ENCODE data around the gene TSEN54. TPM values are rescaled to one million over a fixed set of nuclear protein-coding genes. Genes with fewer than 3 reads are reported as not detected.

The TSEN54 gene
- total and polyA plus RNA-seq, 9 donors: 11.3 to 35.0 (median 18.8) TPM

- Histone ChIP-seq H3K27ac (no peak overlapping the region), H3K27me3 (no peaks in the 10 kb centered on the region), H3K4me3 (no peak overlapping the region), H3K36me3 (no peaks in the 10 kb centered on the region), H3K4me1 (ENCODE audit: insufficient read depth) (no peaks in the 10 kb centered on the region), H3K9me3 (no peaks in the 10 kb centered on the region)
- intact Hi-C loops (cut with DNase I): no loop called here
- 86 to 89% (median 86%) methylated on average over 4 of the region's 4 CpGs for WGBS, 3 donors
- TF ChIP-seq EP300 (IDR thresholded peaks at IDR 0.05) (no peak), CTCF (IDR thresholded peaks at IDR 0.05) (no peak), POLR2A (IDR thresholded peaks at IDR 0.05) (no peak)
- no peak for DNase-seq
Measured at GRCh38 chr17:75550139-75550465, 33.8 kb downstream of the TSEN54 start.

GRCh38 chr17:75551266-75551665, 34.9 kb downstream of the TSEN54 start:
- no peak for DNase-seq

DNA sequence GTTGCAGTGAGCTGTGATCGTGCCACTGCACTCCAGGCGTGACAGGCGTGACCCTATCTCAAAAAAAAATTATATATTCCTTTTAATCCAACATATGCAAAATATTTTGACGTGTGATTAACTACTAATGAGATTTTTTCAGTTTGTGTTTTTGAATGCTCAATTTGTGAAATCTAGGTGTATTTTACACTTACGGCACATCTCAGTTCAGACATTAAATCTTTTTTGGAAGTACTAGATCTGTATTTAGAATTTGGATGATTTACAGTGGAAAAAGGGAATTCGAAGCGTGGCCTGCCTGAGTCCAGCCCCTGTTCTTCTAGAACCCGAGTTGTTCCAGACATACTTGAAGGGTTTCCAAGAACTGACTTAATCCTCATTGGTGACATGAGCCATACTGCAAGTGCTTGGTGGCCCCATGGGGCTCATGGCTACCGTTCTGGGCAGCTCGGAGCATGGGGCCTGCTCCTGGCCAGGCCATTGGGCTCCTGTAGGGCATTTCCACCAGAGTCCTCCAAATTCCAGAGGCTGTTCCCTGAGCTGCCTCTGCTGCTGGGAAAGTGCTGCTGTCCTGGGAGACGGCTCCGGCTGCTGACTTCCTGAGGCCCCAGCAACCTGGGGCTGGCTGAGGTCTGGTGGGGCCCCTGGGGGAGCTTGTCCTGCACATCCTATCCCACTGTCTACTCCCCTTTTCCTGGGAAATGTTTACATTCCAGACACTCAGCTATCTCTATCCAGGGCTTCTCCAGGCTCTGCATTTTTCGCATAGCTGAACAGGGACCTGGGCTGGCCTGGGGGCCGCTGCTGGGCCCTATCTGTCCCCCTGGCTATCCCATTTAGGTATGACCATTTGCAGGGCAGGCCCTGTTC, 36.3 kb downstream of the TSEN54 start:
- DNase-seq: peak in 2 of 5 donors; percentile 37 to 54
- WGBS, 3 donors: 48 to 50% (median 49%) methylated on average over 14 of the region's 14 CpGs
- Histone ChIP-seq H3K9me3 (no peaks in the 10 kb centered on the region), H3K27me3 (no peaks in the 10 kb centered on the region), H3K36me3 (no peaks in the 10 kb centered on the region), H3K27ac (peak overlapping the region in 1 of 2 donors; percentile 4), H3K4me1 (ENCODE audit: insufficient read depth) (peaks cover 10% of the 10 kb centered on the region), H3K4me3 (no peak overlapping the region)
- intact Hi-C loops (cut with DNase I): no loop called here
- TF ChIP-seq POLR2A (IDR thresholded peaks at IDR 0.05) (no peak), EP300 (IDR thresholded peaks at IDR 0.05) (no peak), CTCF (IDR thresholded peaks at IDR 0.05) (no peak)

More at GRCh38 chr17:75551266-75551665, 34.9 kb downstream of the TSEN54 start:
- no peak for TF ChIP-seq POLR2A (IDR thresholded peaks at IDR 0.05)
- no peak for TF ChIP-seq CTCF (IDR thresholded peaks at IDR 0.05)
- no peak for TF ChIP-seq EP300 (IDR thresholded peaks at IDR 0.05)
- Histone ChIP-seq H3K27ac (no peak overlapping the region), H3K9me3 (no peaks in the 10 kb centered on the region), H3K4me3 (no peak overlapping the region), H3K4me1 (ENCODE audit: insufficient read depth) (no peaks in the 10 kb centered on the region), H3K36me3 (no peaks in the 10 kb centered on the region), H3K27me3 (no peaks in the 10 kb centered on the region)
- intact Hi-C loops (cut with DNase I): no loop called here
- 83 to 86% (median 83%) methylated on average over 7 of the region's 7 CpGs for WGBS, 3 donors

GRCh38 chr17:75553295-75554110, 37.2 kb downstream of the TSEN54 start:
- TF ChIP-seq POLR2A (IDR thresholded peaks at IDR 0.05) (no peak), CTCF (IDR thresholded peaks at IDR 0.05) (no peak), EP300 (IDR thresholded peaks at IDR 0.05) (no peak)
- no peaks in the 10 kb centered on the region for H3K27me3 ChIP-seq
- H3K4me3 ChIP-seq: no peak overlapping the region
- H3K27ac ChIP-seq: peak overlapping the region in 1 of 2 donors; percentile 4
- intact Hi-C loops (cut with DNase I): no loop called here
- no peaks in the 10 kb centered on the region for H3K36me3 ChIP-seq
- no peaks in the 10 kb centered on the region for H3K9me3 ChIP-seq
- H3K4me1 ChIP-seq (ENCODE audit: insufficient read depth): peaks cover 10% of the 10 kb centered on the region
- no peak for DNase-seq
- WGBS, 3 donors: 69 to 75% (median 74%) methylated on average over 8 of the region's 8 CpGs
